Stimulated activated CD4-positive, alpha-beta T cell treated with anti-CD3 and anti-CD28 coated beads, TNF-alpha, amount 100 ng/mL, for 1 hour (primary cell): ENCODE data around the gene PGAP2.
"Not testable (repeated sequence)": the region's sequence is repeated elsewhere in the genome, so short reads cannot be mapped to it uniquely, and the experiment has no call there.

Source experiments
- DNase-seq, 3 donors: peaks; one replicate each; pipeline ENCODE4 v3.0.0-alpha.2; 2020; ENCODE audit warnings: low read depth in 3 of 3, low spot score in 1 of 3

Gene PGAP2

DNA sequence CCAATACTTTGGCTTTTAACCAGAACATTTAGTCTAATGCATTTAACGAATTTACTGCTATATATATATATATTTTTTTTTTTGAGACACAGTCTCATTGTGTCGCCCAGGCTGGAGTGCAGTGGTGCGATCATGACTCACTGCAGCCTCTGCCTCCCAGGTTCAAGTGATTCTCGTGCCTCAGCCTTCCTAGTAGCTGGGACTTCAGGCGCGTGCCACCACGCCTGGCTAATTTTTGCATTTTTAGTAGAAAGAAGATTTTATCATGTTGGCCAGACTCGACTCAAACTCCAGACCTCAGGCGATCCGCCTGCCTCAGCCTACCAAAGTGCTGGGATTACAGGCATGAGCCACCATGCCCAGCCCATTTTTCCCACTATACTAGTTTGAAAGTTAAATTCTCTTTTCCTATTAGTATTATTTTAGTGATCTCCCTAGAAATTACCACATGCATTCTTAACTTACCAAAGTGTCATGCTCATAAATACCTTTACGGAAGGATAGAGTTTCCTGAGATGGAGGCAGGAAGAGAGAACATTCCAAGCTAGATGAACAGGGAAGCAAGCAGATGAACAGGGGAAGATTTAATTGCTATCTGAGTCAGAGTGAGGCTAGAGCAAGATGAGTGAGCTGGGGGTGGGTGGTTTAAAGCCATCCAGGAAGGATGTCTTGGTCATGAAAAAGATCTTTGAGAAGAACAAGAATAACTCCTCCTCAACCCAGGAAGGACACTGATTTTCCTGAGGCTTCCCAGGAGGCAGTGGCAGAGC, 4.4 kb upstream of the PGAP2 start:
- no peak for DNase-seq

DNA sequence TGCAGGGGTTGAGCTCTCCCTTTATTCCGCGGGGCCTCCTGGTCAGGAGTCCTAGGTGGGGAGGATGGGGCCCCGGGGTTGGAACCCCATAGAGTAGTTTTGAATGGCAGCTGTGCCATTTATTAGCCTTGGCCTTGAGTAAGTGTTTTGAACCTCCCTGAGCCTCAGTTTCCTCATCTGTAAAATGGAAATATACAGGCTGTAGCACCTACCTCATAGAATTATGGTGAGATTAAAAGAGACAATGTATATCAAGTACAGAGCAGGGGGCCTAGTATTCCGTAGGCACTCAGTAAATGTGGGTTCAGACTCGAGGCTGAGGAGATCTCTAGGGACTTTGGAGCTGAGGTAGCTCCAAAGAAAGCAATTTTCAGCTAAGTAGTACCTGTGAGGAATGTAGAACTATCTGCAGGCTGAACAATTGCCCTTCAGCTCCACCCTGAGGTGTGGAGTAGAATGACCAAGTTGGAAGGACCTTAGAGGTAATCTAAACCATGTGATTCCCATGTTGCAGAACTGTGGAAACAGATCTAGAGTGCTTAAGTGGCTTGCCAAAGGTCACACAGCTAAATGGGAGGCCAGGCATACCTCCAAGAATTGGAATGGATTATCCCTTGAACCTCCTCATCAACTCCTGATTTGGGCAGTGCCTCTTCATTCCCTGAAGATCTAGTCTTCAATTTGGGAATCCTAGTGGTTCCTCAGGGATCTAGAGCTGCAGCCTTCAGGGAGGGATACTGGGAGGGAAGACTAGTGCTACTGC, 682 bp downstream of the PGAP2 start:
- DNase-seq: no peak

DNA sequence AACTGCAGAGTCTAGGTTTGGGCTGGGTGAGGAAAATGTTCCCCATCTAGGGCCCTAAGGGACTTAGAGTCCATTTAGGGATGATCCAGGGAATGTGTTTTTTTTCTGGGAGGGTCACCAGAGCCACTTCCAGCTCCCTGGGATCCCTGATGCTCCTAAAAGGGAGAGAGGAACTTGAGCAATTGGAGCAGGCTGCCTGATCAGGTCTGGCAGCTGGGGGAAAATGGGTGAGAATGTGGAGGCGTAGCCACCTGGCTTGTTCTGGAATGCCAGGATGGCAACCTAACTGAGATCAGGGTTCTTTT, 1.2 kb downstream of the PGAP2 start:
- DNase-seq: no peak

DNA sequence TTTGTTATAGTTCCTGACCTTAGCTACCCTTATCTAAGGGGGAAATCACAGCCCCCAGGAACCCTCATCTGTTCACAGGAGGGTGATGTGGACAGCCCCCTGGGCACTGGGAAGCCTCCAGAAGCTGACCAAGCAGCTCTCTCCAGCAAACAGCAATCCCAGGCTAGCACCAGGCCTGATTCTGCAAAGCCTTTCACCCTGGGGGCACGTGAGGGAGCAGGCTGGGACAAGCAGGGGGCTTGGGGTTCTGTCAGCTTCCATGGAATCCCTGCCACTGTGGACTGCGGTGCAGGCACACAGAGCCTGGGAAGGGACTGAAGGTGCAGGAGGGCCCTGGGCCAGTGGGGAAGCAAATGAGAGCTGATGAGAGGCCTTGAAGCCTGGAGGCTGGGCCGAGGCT, 2.1 kb downstream of the PGAP2 start:
- DNase-seq: no peak

GRCh38 chr11:3810951-3811350, 2.6 kb downstream of the PGAP2 start:
- no peak for DNase-seq

DNA sequence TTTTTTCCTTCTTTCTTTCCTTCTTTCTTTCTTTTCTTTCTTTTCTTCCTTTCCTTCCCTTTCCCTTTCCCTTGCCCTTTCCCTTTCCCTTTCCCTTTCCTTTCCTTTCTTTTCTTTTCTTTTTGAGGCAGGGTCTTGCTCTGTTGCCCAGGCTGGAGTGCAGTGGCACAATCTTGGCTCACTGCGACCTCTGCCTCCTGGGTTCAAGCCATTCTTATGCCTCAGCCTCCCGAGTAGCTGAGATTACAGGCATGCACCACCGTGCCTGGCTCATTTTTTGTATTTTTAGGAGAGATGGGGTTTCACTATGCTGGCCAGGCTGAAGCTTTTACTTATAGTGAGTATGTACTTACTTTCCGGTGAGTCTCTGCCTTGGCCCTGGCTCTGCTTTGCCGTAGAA, 6.5 kb downstream of the PGAP2 start:
- DNase-seq: not testable (repeated sequence)

- DNase-seq: no peak
Measured at GRCh38 chr11:3815845-3816244, 7.5 kb downstream of the PGAP2 start.

DNA sequence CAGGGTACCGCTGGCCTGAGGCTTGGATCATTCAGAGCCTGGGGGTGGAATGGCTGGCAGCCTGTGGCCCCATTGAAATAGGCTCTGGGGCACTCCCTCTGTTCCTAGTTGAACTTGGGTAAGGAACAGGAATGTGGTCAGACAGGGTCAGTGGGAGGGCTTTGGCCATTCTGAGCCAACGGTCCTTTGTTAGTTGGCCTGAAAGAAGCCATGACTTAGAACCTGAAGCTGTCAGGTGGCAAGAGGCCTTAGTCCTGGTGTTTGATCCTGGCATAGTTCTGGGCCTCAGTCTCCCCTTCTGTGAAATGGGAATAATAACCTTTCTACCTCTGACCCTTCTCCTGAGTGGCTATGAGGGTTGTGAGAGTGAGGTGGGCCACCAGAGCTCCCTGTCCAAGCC, 8.3 kb downstream of the PGAP2 start:
- no peak for DNase-seq

- DNase-seq: no peak
Measured at GRCh38 chr11:3817181-3817800, 8.9 kb downstream of the PGAP2 start.

GRCh38 chr11:3820971-3821370, 12.6 kb downstream of the PGAP2 start:
- DNase-seq: no peak

- DNase-seq: no peak
Measured at GRCh38 chr11:3822312-3822711, 14.0 kb downstream of the PGAP2 start.

GRCh38 chr11:3823303-3823702, 14.9 kb downstream of the PGAP2 start:
- no peak for DNase-seq

DNA sequence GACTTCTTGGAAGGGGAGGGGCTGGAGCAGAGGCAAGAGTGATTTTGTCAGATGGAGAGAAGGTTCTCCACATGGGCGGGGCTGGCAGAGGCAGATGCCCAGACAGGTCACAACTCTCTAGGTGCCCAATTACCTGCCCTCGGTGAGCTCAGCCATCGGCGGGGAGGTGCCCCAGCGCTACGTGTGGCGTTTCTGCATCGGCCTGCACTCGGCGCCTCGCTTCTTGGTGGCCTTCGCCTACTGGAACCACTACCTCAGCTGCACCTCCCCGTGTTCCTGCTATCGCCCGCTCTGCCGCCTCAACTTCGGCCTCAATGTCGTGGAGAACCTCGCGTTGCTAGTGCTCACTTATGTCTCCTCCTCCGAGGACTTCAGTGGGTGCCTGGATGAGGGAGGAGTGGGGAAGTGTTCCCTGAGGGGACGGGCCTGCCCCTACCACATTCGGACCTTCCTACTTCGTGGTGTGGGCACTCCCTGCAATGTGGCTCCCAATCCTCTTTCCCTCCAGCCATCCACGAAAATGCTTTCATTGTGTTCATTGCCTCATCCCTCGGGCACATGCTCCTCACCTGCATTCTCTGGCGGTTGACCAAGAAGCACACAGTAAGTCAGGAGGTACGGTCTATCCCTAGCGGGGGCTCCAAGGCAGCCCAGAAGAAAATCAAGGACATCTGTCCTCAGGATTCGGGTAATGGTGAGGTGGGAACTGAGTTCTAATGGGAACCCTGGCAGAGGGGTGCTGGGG, 15.6 kb downstream of the PGAP2 start:
- DNase-seq: no peak

- peak; percentile 52 to 78 (median 60) for DNase-seq
Measured at GRCh38 chr11:3824714-3825472, 16.5 kb downstream of the PGAP2 start.

- no peak for DNase-seq
Measured at GRCh38 chr11:3825473-3826154, 17.3 kb downstream of the PGAP2 start.

GRCh38 chr11:3826721-3827120, 18.4 kb downstream of the PGAP2 start:
- DNase-seq: no peak

- no peak for DNase-seq
Measured at GRCh38 chr11:3827434-3828186, 19.2 kb downstream of the PGAP2 start.

- no peak for DNase-seq
Measured at GRCh38 chr11:3830088-3830487, 21.7 kb downstream of the PGAP2 start.

- DNase-seq: no peak
Measured at GRCh38 chr11:3830730-3831129, 22.4 kb downstream of the PGAP2 start.
